Measurements from ENCODE around the gene RAP1B. TPM values are rescaled to one million over a fixed set of nuclear protein-coding genes. Genes with fewer than 3 reads are reported as not detected.
A peak's percentile ranks its signal among the peaks of the same experiment; 100 is the strongest.

Gene RAP1B
- total and polyA plus RNA-seq, 12 donors = 74.6 to 302 (median 165) TPM

- TF ChIP-seq, protein P1, sequence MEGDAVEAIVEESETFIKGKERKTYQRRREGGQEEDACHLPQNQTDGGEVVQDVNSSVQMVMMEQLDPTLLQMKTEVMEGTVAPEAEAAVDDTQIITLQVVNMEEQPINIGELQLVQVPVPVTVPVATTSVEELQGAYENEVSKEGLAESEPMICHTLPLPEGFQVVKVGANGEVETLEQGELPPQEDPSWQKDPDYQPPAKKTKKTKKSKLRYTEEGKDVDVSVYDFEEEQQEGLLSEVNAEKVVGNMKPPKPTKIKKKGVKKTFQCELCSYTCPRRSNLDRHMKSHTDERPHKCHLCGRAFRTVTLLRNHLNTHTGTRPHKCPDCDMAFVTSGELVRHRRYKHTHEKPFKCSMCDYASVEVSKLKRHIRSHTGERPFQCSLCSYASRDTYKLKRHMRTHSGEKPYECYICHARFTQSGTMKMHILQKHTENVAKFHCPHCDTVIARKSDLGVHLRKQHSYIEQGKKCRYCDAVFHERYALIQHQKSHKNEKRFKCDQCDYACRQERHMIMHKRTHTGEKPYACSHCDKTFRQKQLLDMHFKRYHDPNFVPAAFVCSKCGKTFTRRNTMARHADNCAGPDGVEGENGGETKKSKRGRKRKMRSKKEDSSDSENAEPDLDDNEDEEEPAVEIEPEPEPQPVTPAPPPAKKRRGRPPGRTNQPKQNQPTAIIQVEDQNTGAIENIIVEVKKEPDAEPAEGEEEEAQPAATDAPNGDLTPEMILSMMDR (IDR thresholded peaks at IDR 0.05) = no peak
- no peak for TF ChIP-seq POLR2A (IDR thresholded peaks at IDR 0.05)
- no peak overlapping the region for H3K4me3 ChIP-seq
- no peaks in the 10 kb centered on the region for H3K9me3 ChIP-seq (replicated peaks in 1 of 3)
- no peaks in the 10 kb centered on the region for H3K27me3 ChIP-seq
- no peaks in the 10 kb centered on the region for H3K36me3 ChIP-seq (replicated peaks in 1 of 2)
- peak in 1 of 7 donors; percentile 18 for DNase-seq
- H3K4me1 ChIP-seq (replicated peaks in 1 of 2) = no peaks in the 10 kb centered on the region
- 0 to 20% (median 14%) methylated on average over 1 of the region's 1 CpG for WGBS, 4 donors
- H3K27ac ChIP-seq = no peak overlapping the region
- intact Hi-C loops (cut with DNase I) = no loop called here
Observed at GRCh38 chr12:68667896-68668295, 57.2 kb downstream of the RAP1B start.

DNA sequence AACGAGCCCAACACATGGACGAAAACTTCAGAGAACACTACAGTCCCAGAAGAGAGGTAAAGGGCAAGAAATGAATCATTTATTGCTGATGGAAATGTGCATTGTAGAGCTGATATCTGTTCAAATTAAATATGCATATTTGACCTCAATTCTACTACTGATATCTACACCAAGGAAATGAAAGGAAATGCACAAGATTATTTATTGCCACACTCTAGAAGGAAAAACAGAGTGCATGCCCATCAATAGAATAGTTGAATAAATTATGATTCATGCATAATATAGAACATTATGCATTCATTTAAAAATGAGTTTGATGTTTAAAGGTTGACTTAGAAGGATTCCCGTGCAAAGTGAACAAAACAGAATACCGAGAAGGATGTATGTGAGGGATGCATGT is 60.5 kb downstream of the RAP1B start:
- Histone ChIP-seq H3K27ac (no peak overlapping the region), H3K4me3 (no peak overlapping the region), H3K27me3 (no peaks in the 10 kb centered on the region), H3K9me3 (replicated peaks in 1 of 3) (no peaks in the 10 kb centered on the region), H3K36me3 (replicated peaks in 1 of 2) (no peaks in the 10 kb centered on the region), H3K4me1 (replicated peaks in 1 of 2) (no peaks in the 10 kb centered on the region)
- no peak for DNase-seq
- TF ChIP-seq, protein P1 (IDR thresholded peaks at IDR 0.05) = no peak
- no peak for TF ChIP-seq POLR2A (IDR thresholded peaks at IDR 0.05)
- WGBS, 4 donors = 65 to 79% (median 72%) methylated on average over 4 of the region's 4 CpGs
- intact Hi-C loops (cut with DNase I) = no loop called here

DNA sequence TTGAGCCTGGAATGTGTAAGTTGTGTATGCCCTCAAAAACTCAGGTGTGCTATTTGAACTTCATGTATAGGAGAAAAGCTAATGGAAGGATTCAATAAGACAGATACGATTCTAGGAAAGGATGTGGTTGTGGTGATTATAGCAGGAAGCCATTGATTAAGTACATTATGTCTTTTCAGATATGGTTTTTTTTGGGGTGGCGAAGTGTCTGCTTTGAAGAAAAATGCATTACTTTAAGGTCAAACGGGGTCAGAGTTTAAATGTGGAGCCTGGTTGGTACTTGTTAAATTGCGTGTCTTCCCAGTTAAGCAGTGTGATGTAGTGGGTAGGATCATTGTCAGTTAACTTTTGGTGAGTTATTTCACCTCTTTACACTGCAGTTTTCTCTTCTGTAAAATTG is 63.1 kb downstream of the RAP1B start:
- no peak overlapping the region for H3K4me3 ChIP-seq
- H3K4me1 ChIP-seq (replicated peaks in 1 of 2) = no peaks in the 10 kb centered on the region
- H3K27me3 ChIP-seq = no peaks in the 10 kb centered on the region
- intact Hi-C loops (cut with DNase I) = no loop called here
- H3K27ac ChIP-seq = no peak overlapping the region
- no peaks in the 10 kb centered on the region for H3K9me3 ChIP-seq (replicated peaks in 1 of 3)
- TF ChIP-seq, protein P1 (IDR thresholded peaks at IDR 0.05) = no peak
- TF ChIP-seq POLR2A (IDR thresholded peaks at IDR 0.05) = no peak
- H3K36me3 ChIP-seq (replicated peaks in 1 of 2) = no peaks in the 10 kb centered on the region
- 78 to 85% (median 81%) methylated on average over 4 of the region's 4 CpGs for WGBS, 4 donors
- DNase-seq = no peak

- intact Hi-C loops (cut with DNase I) = no loop called here
- no peaks in the 10 kb centered on the region for H3K36me3 ChIP-seq (replicated peaks in 1 of 2)
- H3K4me1 ChIP-seq (replicated peaks in 1 of 2) = no peaks in the 10 kb centered on the region
- no peak for DNase-seq
- H3K4me3 ChIP-seq = no peak overlapping the region
- TF ChIP-seq, protein P1 (IDR thresholded peaks at IDR 0.05) = no peak
- TF ChIP-seq POLR2A (IDR thresholded peaks at IDR 0.05) = no peak
- no peaks in the 10 kb centered on the region for H3K9me3 ChIP-seq (replicated peaks in 1 of 3)
- H3K27me3 ChIP-seq = no peaks in the 10 kb centered on the region
- H3K27ac ChIP-seq = no peak overlapping the region
Observed at GRCh38 chr12:68674376-68674775, 63.7 kb downstream of the RAP1B start.

Data from adrenal gland (tissue), 12 donors.